DOHH2 (cell line): Measurements from ENCODE around the gene TNFSF9.

Experiments used
- CTCF ChIP-seq: fragments of 200-600 bp; sonication (generic); IDR thresholded peaks from one replicate; pipeline ENCODE4 v1.5.1; 2014; ENCODE audit warnings: antibody characterized with exemption, mild to moderate bottlenecking, low read depth, low read length; ENCODE audit not compliant: poor library complexity, severe bottlenecking
- EZH2phosphoT487 ChIP-seq: fragments of 200-600 bp; sonication (generic); IDR thresholded peaks from 2 replicates; pipeline ENCODE4 v1.6.1; 2017; ENCODE audit warnings: borderline replicate concordance, mild to moderate bottlenecking, antibody characterized with exemption, low read length, moderate library complexity, mixed read lengths

GRCh38 chr19:6494438-6495036 lies 36.3 kb upstream of the TNFSF9 start:
- no peak for TF ChIP-seq CTCF
- TF ChIP-seq EZH2phosphoT487 = no peak
